H1 (cell line): ENCODE data around the gene NDUFA8. TPM values are rescaled to one million over a fixed set of nuclear protein-coding genes. Genes with fewer than 3 reads are reported as not detected.

Experiments
- CTCF ChIA-PET: fragments of 300-600 bp; sonication (Branson Sonifier 250); formaldehyde crosslinking; loops from one replicate; lab custom pipeline; 2021; ENCODE audit not compliant: partially characterized antibody; lab: Charles Lee
- POLR2A ChIA-PET: fragments of 300-600 bp; sonication (Branson Sonifier 250); formaldehyde crosslinking; loops from one replicate; lab custom pipeline; 2021; ENCODE audit warnings: inconsistent platforms; ENCODE audit not compliant: partially characterized antibody; lab: Charles Lee
- DNase-seq, 2 experiments: peaks; one replicate each; pipeline versions ENCODE4 v3.0.0 to v3.0.0-alpha.2; 2010 to 2022; ENCODE audit warnings: low spot score in 2 of 2, low read depth in 1 of 2, mixed read lengths in 1 of 2
- FAIRE-seq: peaks from 2 replicates; lab custom pipeline; 2011; peaks lifted over from hg19 to GRCh38; lab: Jason Lieb, UNC
- H2AFZ ChIP-seq: 2 replicates; pipeline ENCODE4 v1.8.1; 2012; ENCODE audit warnings: low read length, inconsistent platforms
- H2AK5ac ChIP-seq: 2 replicates; pipeline ENCODE4 v1.6.1; 2013; ENCODE audit warnings: low read depth, low read length
- H2BK120ac ChIP-seq: replicated peaks from 2 replicates; pipeline ENCODE3; 2013; ENCODE audit warnings: low read depth, low read length, inconsistent platforms
- H2BK12ac ChIP-seq: 2 replicates; pipeline ENCODE4 v1.6.1; 2013; ENCODE audit warnings: low read depth, low read length
- H2BK15ac ChIP-seq: 2 replicates; pipeline ENCODE4 v1.6.1; 2013; ENCODE audit warnings: low read length
- H2BK20ac ChIP-seq: 2 replicates; pipeline ENCODE4 v1.6.1; 2013; ENCODE audit warnings: low read length
- H2BK5ac ChIP-seq: 2 replicates; pipeline ENCODE4 v1.6.1; 2013; ENCODE audit warnings: low read depth, low read length
- H3K14ac ChIP-seq: 2 replicates; pipeline ENCODE4 v1.6.1; 2013; ENCODE audit warnings: inconsistent platforms; ENCODE audit not compliant: insufficient read length
- H3K18ac ChIP-seq: 2 replicates; pipeline ENCODE4 v1.6.1; 2013; ENCODE audit warnings: low read length; ENCODE audit errors: extremely low read depth
- H3K23ac ChIP-seq: 2 replicates; pipeline ENCODE4 v1.6.1; 2013; ENCODE audit warnings: inconsistent platforms; ENCODE audit not compliant: insufficient read length
- H3K23me2 ChIP-seq: 2 replicates; pipeline ENCODE4 v1.6.1; 2013; ENCODE audit warnings: low read depth, low read length
- H3K27ac ChIP-seq: 2 replicates; pipeline ENCODE4 v1.6.1; 2011; ENCODE audit warnings: low read depth, low read length, inconsistent platforms
- H3K27me3 ChIP-seq, 4 experiments: replicated peaks in 1 of 4; 1 replicate in 1 of 4; 2 replicates in 3 of 4; pipeline versions ENCODE4 v1.6.1 to v1.8.1; 2011 to 2013; ENCODE audit warnings: low read length in 3 of 4, mild to moderate bottlenecking in 3 of 4, inconsistent platforms in 2 of 4, mixed read lengths in 2 of 4, moderate library complexity in 1 of 4; ENCODE audit not compliant: control insufficient read depth in 3 of 4, insufficient read depth in 3 of 4; ENCODE audit errors: extremely low read depth in 1 of 4
- H3K36me3 ChIP-seq, 4 experiments: 2 replicates each; pipeline versions ENCODE4 v1.6.1 to v1.8.1; 2011 to 2013; ENCODE audit warnings: mild to moderate bottlenecking in 4 of 4, low read length in 3 of 4, moderate library complexity in 2 of 4, control low read depth in 1 of 4, inconsistent platforms in 1 of 4; ENCODE audit not compliant: insufficient read depth in 4 of 4, control insufficient read depth in 2 of 4
- H3K4ac ChIP-seq: replicated peaks from 2 replicates; pipeline ENCODE3; 2013; ENCODE audit warnings: low read length, low read depth, mixed read lengths, inconsistent platforms; ENCODE audit not compliant: insufficient read length
- H3K4me1 ChIP-seq, 4 experiments: replicated peaks in 1 of 4; 1 replicate in 1 of 4; 2 replicates in 3 of 4; pipeline versions ENCODE4 v1.6.1 to v1.8.1; 2011 to 2013; ENCODE audit warnings: low read length in 3 of 4, inconsistent platforms in 2 of 4, mixed read lengths in 1 of 4; ENCODE audit not compliant: insufficient read depth in 4 of 4, control insufficient read depth in 3 of 4
- H3K4me2 ChIP-seq, 2 experiments: 2 replicates each; pipeline versions ENCODE4 v1.6.1 to v1.8.1; 2011 to 2013; ENCODE audit warnings: low read depth in 2 of 2, low read length in 2 of 2, control low read depth in 1 of 2, inconsistent platforms in 1 of 2, mild to moderate bottlenecking in 1 of 2; ENCODE audit not compliant: insufficient read depth in 1 of 2
- H3K4me3 ChIP-seq, 4 experiments: fragments of 200-600, 300-600 bp in 1 of 4; sonication (generic), shearing (Covaris generic), sonication (Bioruptor Twin) in 1 of 4; 2 replicates each; pipeline versions ENCODE4 v1.5.1 to v1.8.1; 2011 to 2016; ENCODE audit warnings: low read length in 4 of 4, low read depth in 3 of 4, control low read depth in 2 of 4, inconsistent platforms in 2 of 4, mild to moderate bottlenecking in 2 of 4, mixed read lengths in 1 of 4, moderate library complexity in 1 of 4; ENCODE audit not compliant: insufficient read depth in 2 of 4; ENCODE audit errors: extremely low read depth in 1 of 4
- H3K56ac ChIP-seq: replicated peaks from 2 replicates; pipeline ENCODE3; 2013; ENCODE audit warnings: low read depth, mild to moderate bottlenecking, mixed read lengths, low read length, inconsistent platforms; ENCODE audit not compliant: insufficient read length
- H3K79me1 ChIP-seq: 2 replicates; pipeline ENCODE4 v1.6.1; 2013; ENCODE audit warnings: low read depth, low read length, control low read depth
- H3K79me2 ChIP-seq, 2 experiments: 2 replicates each; pipeline versions ENCODE4 v1.6.1 to v1.8.1; 2012 to 2013; ENCODE audit warnings: low read length in 2 of 2, mild to moderate bottlenecking in 2 of 2, inconsistent platforms in 1 of 2; ENCODE audit not compliant: insufficient read depth in 2 of 2, control insufficient read depth in 1 of 2
- H3K9ac ChIP-seq, 4 experiments: replicated peaks in 1 of 4; 1 replicate in 1 of 4; 2 replicates in 3 of 4; pipeline versions ENCODE4 v1.6.1 to v1.8.1; 2011 to 2013; ENCODE audit warnings: low read depth in 3 of 4, low read length in 3 of 4, control low read depth in 2 of 4, mild to moderate bottlenecking in 2 of 4, moderate library complexity in 2 of 4, inconsistent platforms in 1 of 4; ENCODE audit errors: extremely low read depth in 1 of 4
- H3K9me3 ChIP-seq, 2 experiments: 2 replicates each; pipeline versions ENCODE4 v1.6.1 to v1.8.1; 2012 to 2013; ENCODE audit warnings: mild to moderate bottlenecking in 2 of 2, moderate library complexity in 2 of 2, control low read depth in 1 of 2, inconsistent platforms in 1 of 2, low read depth in 1 of 2, low read length in 1 of 2, mixed read lengths in 1 of 2; ENCODE audit not compliant: insufficient read depth in 2 of 2
- H4K20me1 ChIP-seq, 2 experiments: replicated peaks in 1 of 2; 2 replicates each; pipeline versions ENCODE3 to v1.8.1; 2011 to 2013; ENCODE audit warnings: inconsistent platforms in 2 of 2, low read length in 2 of 2, mild to moderate bottlenecking in 1 of 2; ENCODE audit not compliant: insufficient read depth in 2 of 2, control insufficient read depth in 1 of 2
- H4K5ac ChIP-seq: 2 replicates; pipeline ENCODE4 v1.6.1; 2013; ENCODE audit warnings: low read length, low read depth, mixed read lengths, inconsistent platforms; ENCODE audit not compliant: insufficient read length
- H4K8ac ChIP-seq: 2 replicates; pipeline ENCODE4 v1.8.0; 2013; ENCODE audit warnings: mild to moderate bottlenecking, moderate library complexity, low read length, inconsistent platforms; ENCODE audit not compliant: insufficient read depth; ENCODE audit errors: extremely low read depth
- H4K91ac ChIP-seq: replicated peaks from 2 replicates; pipeline ENCODE3; 2013; ENCODE audit warnings: low read length, mixed read lengths, inconsistent platforms; ENCODE audit not compliant: insufficient read length
- CTCF ChIP-seq, 3 experiments: IDR thresholded peaks; 1 replicate in 2 of 3; 2 replicates in 1 of 3; pipeline versions ENCODE4 v1.5.1 to v1.6.1; 2011; ENCODE audit warnings: low read length in 3 of 3, mild to moderate bottlenecking in 3 of 3, inconsistent platforms in 2 of 3, low read depth in 1 of 3, moderate library complexity in 1 of 3; ENCODE audit not compliant: insufficient read depth in 1 of 3; ENCODE audit errors: control extremely low read depth in 1 of 3
- KDM4A ChIP-seq: IDR thresholded peaks from one replicate; pipeline ENCODE4 v1.7.1; 2012; ENCODE audit warnings: low read depth, mild to moderate bottlenecking, moderate library complexity, low read length, inconsistent platforms; ENCODE audit not compliant: severe bottlenecking
- RAD21 ChIP-seq, 2 experiments: IDR thresholded peaks in 1 of 2; conservative IDR thresholded peaks in 1 of 2; 2 replicates each; pipeline ENCODE4 v1.6.1; 2011; ENCODE audit warnings: low read depth in 2 of 2, low read length in 2 of 2, improper control_type of control experiment in 1 of 2, inconsistent platforms in 1 of 2, mild to moderate bottlenecking in 1 of 2, moderate library complexity in 1 of 2
- RXRA ChIP-seq: IDR thresholded peaks from 2 replicates; pipeline ENCODE4 v1.6.1; 2011; ENCODE audit warnings: low read depth, mild to moderate bottlenecking, low read length, moderate library complexity; ENCODE audit not compliant: insufficient read depth
- SIN3A ChIP-seq, 2 experiments: IDR thresholded peaks in 1 of 2; conservative IDR thresholded peaks in 1 of 2; 2 replicates each; pipeline ENCODE4 v1.6.1; 2011 to 2012; ENCODE audit warnings: low read length in 2 of 2, improper control_type of control experiment in 1 of 2, low read depth in 1 of 2, mild to moderate bottlenecking in 1 of 2
- SUZ12 ChIP-seq: fragments of 200-600 bp; sonication (generic); IDR thresholded peaks from 2 replicates; pipeline ENCODE4 v1.6.1; 2012; ENCODE audit warnings: mild to moderate bottlenecking, inconsistent platforms, low read length, moderate library complexity, mixed read lengths
- TEAD4 ChIP-seq: IDR thresholded peaks from 2 replicates; pipeline ENCODE4 v1.6.1; 2012; ENCODE audit warnings: low read depth, low read length, inconsistent platforms, mixed read lengths
- WGBS, 2 experiments: shearing (Covaris generic) in 1 of 2; methylation state at CpG; one replicate each; pipeline versions ENCODE4 v1.1.6 to v1.1.7; 2013 to 2015; ENCODE audit warnings: low lambda C conversion rate in 2 of 2, mixed read lengths in 2 of 2, inconsistent platforms in 1 of 2, low coverage in 1 of 2, missing lambda C conversion rate in 1 of 2; ENCODE audit not compliant: insufficient replicate concordance in 2 of 2, insufficient coverage in 1 of 2, insufficient read length in 1 of 2; ENCODE audit errors: extremely low coverage in 1 of 2, missing lambda C conversion rate in 1 of 2; 5-methylcytosine and 5-hydroxymethylcytosine counted together
- polyA plus RNA-seq, 7 experiments: library from polyadenylated mRNA; depleted of rRNA in 3 of 7; stranded (reverse) in 5 of 7; unstranded in 2 of 7; fragments of >200 nt in 5 of 7; fragments of 200-250 nt in 2 of 7; gene quantifications; 1 replicate in 5 of 7; 2 replicates in 1 of 7; 4 replicates in 1 of 7; pipeline versions ENCODE4 v1.2.1 to v1.2.3, GENCODE V29; 2011 to 2013; ENCODE audit warnings: missing spikeins in 2 of 7, mixed read lengths in 2 of 7
- total RNA-seq: library from RNA; stranded (reverse); fragmentation: NEBNext Ultra II Directional; extraction: Animal tissue kit (Norgen Biotek cat#: 25700); gene quantifications from 2 replicates; pipeline ENCODE4 v1.2.1, GENCODE V29; 2021

The NDUFA8 gene
- total and polyA plus RNA-seq, 2 of the 8 experiments (the other 6 are each of a cell fraction or from before 2014, with no cell fraction given): 61.0 to 73.8 TPM

GRCh38 chr9:122095010-122095767 is 64.4 kb downstream of the NDUFA8 start:
- H3K9me3 ChIP-seq: no peaks in the 10 kb centered on the region
- no peak overlapping the region for H2BK5ac ChIP-seq
- peak overlapping the region; percentile 16 to 63 for H3K4me2 ChIP-seq
- peaks cover 2 to 19% (median 13%) of the 10 kb centered on the region in 4 experiments; a peak in 6 of 7 replicates for H3K27me3 ChIP-seq
- H3K4ac ChIP-seq: no peak overlapping the region
- H2BK120ac ChIP-seq: no peak overlapping the region
- no peak overlapping the region for H3K18ac ChIP-seq
- peaks cover 0 to 6% (median 0%) of the 10 kb centered on the region in 4 experiments; a peak in 4 of 7 replicates for H3K4me1 ChIP-seq
- no peak for FAIRE-seq
- H2BK12ac ChIP-seq: no peak overlapping the region
- H3K14ac ChIP-seq: no peak overlapping the region
- H3K23me2 ChIP-seq: peaks cover 9% of the 10 kb centered on the region; the same call in 1 of the 2 replicates
- H2BK20ac ChIP-seq: no peak overlapping the region
- H2AFZ ChIP-seq: peak overlapping the region; percentile 68; the same call in 1 of the 2 replicates
- no peak overlapping the region for H4K91ac ChIP-seq
- H3K56ac ChIP-seq: no peak overlapping the region
- no peak overlapping the region for H3K9ac ChIP-seq
- WGBS, 2 experiments: 33% methylated on average over 14 of the region's 14 CpGs; no CpG with 5 or more reads in 1 of the 2 experiments
- peak in 1 of 2 experiments; percentile 74 for DNase-seq
- POLR2A ChIA-PET: no interaction called here
- no peak overlapping the region for H4K5ac ChIP-seq
- no peaks in the 10 kb centered on the region for H4K20me1 ChIP-seq
- no peaks in the 10 kb centered on the region for H3K79me1 ChIP-seq
- H2AK5ac ChIP-seq: no peak overlapping the region
- H2BK15ac ChIP-seq: no peak overlapping the region
- CTCF ChIA-PET: interaction anchor here (0.6 to 8.7 kb wide), 16 partner anchors 13 to 939 kb away, joined by 3 to 405 read pairs (median 3); no protein-coding TSS in a partner anchor
- peak overlapping the region in 3 of 4 experiments; percentile 11 to 52 (median 32); a peak in 6 of 8 replicates for H3K4me3 ChIP-seq
- H3K79me2 ChIP-seq: no peaks in the 10 kb centered on the region
- H3K36me3 ChIP-seq: no peaks in the 10 kb centered on the region
- H4K8ac ChIP-seq: no peak overlapping the region
- no peak overlapping the region for H3K23ac ChIP-seq
- no peak overlapping the region for H3K27ac ChIP-seq
- TF ChIP-seq CTCF (IDR thresholded peaks at IDR 0.05; ENCODE audit: control extremely low read depth in 1 of 3, insufficient read depth in 1 of 3, low read depth in 1 of 3, low read length in 3 of 3) (peak in 2 of 3 experiments; percentile 49 to 66; a peak in 2 of 4 replicates), SIN3A (conservative IDR thresholded peaks at IDR 0.05 in 1 of 2, IDR thresholded peaks at IDR 0.05 in 1 of 2; ENCODE audit: low read depth in 1 of 2, low read length in 2 of 2) (0 out of 4 replicates have a peak, but pooled peaks of 1 of the 2 experiments have one; percentile 29), RXRA (no peak), SUZ12 (no peak), KDM4A (peak; percentile 64), RAD21 (IDR thresholded peaks at IDR 0.05 in 1 of 2, conservative IDR thresholded peaks at IDR 0.05 in 1 of 2; ENCODE audit: low read depth in 2 of 2, low read length in 2 of 2) (peak; percentile 41 to 48; a peak in 3 of 4 replicates), TEAD4 (0 out of 2 replicates have a peak, but pooled peaks have one; percentile 36)
